HG02938 (cell line): ENCODE results near the gene ZNF117.
"Not testable (repeated sequence)": the region's sequence is repeated elsewhere in the genome, so short reads cannot be mapped to it uniquely, and the experiment has no call there.

Experiments used
- ATAC-seq: cut with Tn5 transposase; IDR thresholded peaks from one replicate; pipeline ENCODE4 v1.9.1; 2021; ENCODE audit warnings: mild to moderate bottlenecking, moderate library complexity; ENCODE audit not compliant: unreplicated experiment

ZNF117 gene

DNA sequence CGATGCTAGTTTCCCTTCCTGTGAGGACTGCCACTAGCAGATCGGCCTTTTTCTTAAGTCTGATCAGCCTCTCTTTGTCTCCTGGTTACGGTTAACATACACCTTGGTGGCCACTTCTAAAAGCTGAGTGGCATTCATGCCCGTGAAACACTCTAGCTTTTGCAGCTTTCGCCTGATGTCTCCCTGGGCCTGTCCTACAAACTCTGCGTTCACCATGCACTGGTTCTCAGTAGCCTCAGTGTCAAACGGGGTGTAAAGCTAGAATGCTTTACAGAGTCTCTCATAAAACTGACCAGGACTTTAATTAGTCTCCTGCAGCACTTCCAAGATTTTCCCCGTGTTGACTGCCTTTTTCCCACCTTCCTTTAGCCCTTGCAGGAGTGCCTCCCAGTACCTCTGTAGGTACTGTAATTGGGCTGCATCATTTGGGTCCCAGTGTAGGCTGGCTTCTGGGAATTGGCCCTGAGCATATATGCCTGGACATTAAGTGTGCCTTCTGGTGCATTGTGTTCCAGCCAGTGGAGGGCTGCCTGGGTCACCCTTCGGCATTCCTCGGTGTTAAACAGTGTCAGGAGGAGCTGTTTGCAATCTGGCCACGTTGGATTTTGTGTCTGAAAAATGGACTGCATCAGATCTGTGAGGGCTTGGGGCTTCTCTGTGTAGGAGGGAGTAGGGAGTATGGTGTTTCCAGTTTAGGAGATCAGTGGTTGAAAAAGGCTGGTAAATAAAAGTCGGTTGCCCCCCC, 6.5 kb upstream of the ZNF117 start:
- ATAC-seq, result no peak

- no peak for ATAC-seq
Measured at GRCh38 chr7:64996305-64996704, 5.5 kb upstream of the ZNF117 start.

DNA sequence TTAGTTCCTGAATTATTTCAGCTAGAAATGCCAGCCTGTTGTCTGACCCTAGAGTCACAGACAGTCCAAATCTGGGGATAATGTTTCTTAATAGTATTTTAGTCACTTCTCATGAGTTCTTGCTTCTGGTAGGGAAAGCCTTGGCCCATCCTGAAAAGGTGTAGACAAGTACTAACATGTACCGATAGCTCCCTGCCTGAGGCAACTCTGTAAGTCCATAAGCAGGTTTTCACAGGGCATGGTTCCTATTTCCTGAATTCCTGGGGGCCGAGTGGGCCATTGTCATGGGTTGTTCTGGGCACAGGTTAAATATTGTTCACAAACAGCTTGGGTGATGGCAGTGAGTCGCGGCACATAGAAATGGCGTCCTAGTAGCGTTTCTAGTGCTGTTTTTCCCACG, 3.1 kb upstream of the ZNF117 start:
- no peak for ATAC-seq

- no peak for ATAC-seq
Measured at GRCh38 chr7:64992971-64993370, 2.1 kb upstream of the ZNF117 start.

- no peak for ATAC-seq
Measured at GRCh38 chr7:64990216-64990615, 620 bp downstream of the ZNF117 start.

GRCh38 chr7:64978497-64979203, 12.2 kb downstream of the ZNF117 start:
- no peak for ATAC-seq

DNA sequence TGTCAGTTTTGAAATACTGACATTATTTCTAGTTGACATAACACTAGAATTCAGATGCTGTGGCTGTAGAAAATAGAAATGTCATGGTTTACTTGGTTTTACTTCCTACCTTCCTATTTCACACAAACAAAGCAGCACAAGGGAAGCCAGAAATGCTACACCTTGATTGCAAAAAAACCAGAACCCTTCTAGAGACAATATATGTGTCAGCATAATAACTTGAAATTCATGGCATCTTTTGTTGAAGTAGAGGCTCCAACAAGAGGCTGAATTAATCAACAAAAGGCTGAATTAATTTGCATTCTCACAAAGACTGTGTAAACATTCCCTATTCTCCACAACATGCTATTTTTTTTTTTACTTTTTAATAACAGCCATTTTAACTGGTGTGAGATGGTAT, 25.2 kb downstream of the ZNF117 start:
- no peak for ATAC-seq

DNA sequence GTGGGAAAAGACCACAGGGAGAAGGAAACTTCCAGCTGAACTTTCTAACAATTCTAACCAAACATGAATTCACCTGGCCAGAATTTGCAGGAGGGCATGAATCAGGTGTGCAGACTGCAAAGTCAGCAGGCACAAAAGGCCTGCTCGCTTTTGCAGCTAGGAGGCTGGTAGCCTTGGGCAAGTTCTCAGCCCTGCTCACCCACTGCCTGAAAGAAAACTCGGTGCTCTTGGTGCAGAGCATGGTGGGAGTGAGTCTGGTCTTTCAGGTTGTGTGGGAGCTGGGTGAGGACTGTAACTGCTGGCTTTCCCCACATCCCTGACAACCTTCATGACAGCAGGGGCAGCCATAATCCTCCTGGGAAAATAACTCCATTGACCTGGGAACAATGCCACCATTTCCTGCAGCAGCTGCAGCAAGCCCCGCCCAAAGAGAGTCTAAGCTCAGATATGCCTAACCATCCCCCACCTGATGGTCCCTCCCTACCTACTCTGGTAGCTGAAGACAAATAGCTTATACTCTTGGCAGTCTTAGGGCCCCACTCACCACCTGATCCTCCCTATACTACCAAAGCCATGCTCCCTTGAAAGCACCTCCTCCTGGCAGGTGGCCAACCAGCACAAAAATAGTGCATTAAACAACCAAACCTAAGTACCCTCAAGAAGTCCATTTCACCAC, 31.6 kb downstream of the ZNF117 start:
- ATAC-seq, result no peak

DNA sequence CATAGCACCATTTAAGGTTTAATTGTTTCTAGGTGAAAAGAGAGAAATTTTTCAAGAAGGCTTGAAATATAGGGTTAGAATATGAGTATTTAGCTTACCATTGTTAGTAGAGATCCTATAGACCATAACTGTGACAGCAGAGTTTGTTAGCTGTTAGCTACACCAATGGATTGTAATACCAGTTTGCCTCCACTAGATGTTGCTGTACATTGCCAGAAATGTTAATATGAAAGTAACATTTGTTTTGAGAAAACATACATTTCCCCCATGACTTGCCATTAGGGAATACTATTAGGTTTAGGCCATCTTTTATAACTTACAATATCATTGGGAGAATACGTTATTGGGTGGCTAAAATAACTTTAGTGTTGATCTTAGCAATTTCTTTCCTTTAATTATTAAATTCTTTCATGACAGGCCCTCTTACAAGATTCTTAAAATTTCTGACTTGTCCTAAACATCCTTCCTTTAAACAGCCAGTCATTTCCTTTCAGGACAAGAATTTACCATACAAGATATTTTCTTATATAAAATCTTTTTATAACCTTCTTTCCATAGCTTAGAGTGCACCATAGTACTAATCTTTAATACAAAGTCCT, 39.5 kb downstream of the ZNF117 start:
- ATAC-seq, result no peak

- not testable (repeated sequence) for ATAC-seq
Measured at GRCh38 chr7:64950673-64951072, 40.2 kb downstream of the ZNF117 start.

DNA sequence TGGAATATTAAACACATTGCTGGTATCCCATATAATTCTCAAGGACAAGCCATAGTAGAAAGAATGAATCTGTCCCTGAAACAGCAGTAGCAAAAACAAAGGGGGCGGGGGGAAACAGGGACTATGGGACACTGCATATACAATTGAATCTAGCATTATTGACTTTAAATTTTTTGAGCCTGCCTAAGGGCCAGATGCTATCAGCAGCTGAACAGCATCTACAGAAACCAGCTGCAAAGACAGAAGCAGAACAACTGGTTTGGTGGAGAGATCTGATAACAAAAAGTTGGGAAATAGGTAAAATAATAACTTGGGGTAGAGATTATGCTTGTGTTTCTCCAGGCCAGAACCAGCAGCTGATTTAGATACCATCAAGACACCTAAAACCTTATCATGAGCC, 42.1 kb downstream of the ZNF117 start:
- ATAC-seq, result not testable (repeated sequence)

DNA sequence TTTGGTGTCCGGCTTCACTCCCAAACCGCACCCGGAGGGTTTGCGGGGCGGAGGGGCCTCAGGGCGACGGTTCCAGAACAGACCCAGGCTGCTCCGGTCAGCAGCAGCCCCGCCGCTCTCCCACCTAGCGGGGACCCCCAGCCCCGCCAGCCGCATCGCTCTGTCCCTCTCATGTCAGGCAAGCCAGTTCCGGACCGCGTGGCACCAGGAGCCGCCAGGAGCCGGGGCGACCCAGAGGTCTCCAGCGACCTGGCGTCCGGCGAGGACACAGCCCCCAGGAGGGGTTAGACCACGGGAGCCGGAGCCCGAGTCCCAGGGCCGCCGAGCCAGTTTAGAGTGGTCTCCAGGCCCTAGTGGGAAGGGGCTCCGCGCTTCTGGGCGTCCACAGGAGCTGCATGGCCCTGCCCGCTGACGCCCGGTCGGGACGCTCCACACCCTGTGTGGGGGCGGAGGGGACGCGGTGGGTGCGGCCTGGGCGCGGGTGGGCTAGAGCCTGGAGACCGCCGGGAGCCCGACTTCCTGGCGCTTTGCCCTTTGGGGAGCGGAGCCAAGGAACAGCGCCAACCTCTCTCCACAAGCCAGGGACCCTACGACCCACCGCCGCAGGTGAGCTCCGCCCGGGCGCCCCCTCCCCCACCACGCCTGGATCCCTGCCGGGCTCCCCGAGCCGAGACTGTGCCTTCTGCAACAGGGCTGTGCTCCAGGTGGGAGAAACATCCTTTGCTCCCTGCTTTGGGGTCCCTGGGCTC, 43.4 kb downstream of the ZNF117 start:
- no peak for ATAC-seq

DNA sequence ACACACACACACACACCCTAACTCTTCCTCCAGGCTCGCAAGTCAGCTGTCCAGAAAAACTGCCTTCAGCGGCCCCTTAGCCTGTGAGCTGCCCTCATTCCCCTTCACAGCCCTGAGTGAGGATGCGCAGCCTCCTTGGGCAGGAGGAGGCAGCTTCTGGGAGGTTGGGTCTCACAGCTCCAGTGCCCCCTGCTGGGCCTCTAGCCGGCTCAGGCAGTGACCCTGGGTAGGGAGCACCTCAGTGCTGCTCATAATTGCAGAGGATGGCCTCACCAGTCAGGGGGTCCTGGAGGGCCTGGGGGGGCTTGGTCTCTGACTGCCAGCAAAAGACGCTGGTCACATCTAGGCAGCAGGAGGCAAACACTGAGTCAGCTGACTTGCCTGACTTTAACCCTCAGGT, 44.1 kb downstream of the ZNF117 start:
- ATAC-seq, result no peak

DNA sequence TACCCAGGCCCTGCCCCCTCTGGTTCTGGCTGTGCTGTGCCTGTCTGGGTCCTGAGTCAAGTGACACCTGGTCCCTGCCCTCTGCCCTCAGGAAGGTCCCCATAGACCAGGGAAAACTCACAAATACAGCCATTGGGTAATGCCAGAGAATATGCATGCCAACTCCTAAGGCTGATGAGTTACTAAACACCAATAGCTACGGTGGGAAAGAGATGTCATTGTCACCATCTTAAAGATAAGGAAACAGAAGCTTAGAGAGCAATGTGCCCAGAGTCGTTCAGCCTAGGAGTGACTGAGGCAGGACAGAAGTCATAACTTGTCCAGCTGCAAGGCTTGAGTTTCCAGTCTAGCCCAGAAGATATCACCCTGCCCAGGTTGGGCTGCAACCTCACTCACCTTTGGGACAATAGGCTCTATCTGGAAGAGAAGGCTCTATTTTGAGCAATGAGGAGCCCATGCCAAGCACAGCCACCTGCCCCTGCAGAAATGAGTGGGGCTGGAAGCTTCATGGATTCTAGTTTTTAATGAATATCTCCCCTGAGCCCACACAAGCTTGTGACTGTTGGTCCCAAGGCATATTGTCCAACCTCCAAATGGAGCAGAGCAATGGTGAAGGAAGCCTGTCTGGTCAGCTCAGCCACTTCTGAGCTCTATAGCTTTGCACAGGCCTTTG, 45.2 kb downstream of the ZNF117 start:
- no peak for ATAC-seq

DNA sequence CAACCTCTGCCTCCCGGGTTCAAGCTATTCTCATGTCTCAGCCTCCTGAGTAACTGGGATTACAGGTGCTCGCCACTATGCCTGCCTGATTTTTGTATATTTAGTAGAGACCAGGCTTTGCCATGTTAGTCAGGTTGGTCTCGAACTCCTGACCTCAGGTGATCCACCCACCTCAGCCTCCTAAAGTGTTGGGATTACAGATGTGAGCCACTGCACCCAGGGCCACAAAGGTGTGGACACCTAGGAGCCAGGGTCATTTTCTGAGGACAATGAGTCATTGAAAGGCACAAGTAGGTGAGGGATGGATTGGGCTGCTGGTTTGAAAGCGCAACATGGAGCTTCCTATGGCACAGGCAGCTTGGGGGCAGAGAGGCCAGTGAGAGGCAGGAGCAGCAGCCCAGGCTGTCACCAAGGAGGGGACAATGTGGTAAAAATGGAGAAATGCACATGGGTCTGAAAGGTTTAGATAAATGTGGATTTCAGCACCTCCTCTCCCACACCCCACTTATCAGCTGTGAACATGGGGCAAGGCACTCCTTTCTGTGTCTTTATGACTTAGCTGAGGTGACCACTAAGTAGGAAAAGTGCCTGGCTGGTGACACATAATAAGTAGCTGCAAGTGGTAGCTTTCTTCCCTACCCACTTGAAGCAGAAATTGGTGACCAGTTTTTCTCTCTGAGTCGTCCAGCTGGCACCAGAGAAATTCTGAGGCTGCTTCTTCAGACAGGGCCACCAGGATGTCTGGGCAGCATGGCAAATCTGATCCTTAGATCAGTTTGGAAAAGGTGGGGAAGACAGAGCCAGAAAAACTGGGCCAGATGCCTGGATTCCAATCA, 46.0 kb downstream of the ZNF117 start:
- not testable (repeated sequence) for ATAC-seq

DNA sequence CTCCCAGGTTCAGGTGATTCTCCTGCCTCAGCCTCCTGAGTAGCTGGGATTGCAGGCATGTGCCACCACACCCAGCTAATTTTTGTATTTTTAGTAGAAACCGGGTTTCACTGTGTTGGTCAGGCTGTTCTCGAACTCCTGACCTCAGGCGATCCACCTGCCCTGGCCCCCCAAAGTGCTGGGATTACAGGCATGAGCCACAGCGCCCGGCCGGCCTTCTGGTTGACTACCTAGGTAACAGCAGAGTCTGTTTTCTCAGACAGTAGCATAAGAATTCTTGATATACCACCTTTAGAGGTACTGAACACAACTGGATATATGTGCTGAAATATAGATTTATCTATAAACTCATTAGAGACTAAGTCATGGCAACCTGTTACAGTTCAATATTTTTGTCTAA, 50.8 kb downstream of the ZNF117 start:
- not testable (repeated sequence) for ATAC-seq

GRCh38 chr7:64938540-64938939, 52.3 kb downstream of the ZNF117 start:
- no peak for ATAC-seq

DNA sequence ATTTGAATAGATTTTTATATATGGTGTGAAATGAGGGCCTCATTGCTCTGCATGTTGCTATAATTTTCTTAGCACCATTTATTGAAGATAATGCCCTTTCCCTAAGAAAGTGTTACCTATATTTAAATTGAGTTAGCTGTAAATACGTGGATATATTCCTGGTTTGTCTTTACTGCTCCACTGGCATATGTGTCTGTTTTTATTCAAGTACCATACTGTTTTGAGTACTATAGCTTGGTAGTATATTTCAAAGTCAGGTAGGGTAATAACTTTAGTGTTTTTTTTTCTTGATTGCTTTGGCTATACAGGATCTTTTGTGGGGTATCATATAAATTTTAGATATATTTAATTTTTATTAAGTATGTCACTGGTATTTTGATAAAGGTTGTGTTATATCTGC, 56.4 kb downstream of the ZNF117 start:
- ATAC-seq, result no peak
